ENCODE results near the gene OR2V2. TPM values are rescaled to one million over a fixed set of nuclear protein-coding genes. Genes with fewer than 3 reads are reported as not detected.
A peak's percentile ranks its signal among the peaks of the same experiment; 100 is the strongest.
"Not testable (repeated sequence)": the region's sequence is repeated elsewhere in the genome, so short reads cannot be mapped to it uniquely, and the experiment has no call there.

The OR2V2 gene
- total RNA-seq, 1 donor from 2014 or later: not detected

GRCh38 chr5:181101930-181102674, 45.3 kb upstream of the OR2V2 start:
- Mint-ChIP-seq H3K27me3 (peaks cover 32% of the 10 kb centered on the region), H3K4me1 (peaks cover 26% of the 10 kb centered on the region)
- POLR2A ChIA-PET; H3K36me3 Mint-ChIP-seq (ENCODE audit: low read depth); CTCF ChIA-PET; ATAC-seq (ENCODE audit: low read depth); DNase-seq; H3K4me3 Mint-ChIP-seq; H3K9me3 Mint-ChIP-seq; intact Hi-C loops (cut with micrococcal nuclease); H3K27ac Mint-ChIP-seq: not testable (repeated sequence)

- CTCF ChIA-PET; H3K36me3 Mint-ChIP-seq (ENCODE audit: low read depth); POLR2A ChIA-PET; intact Hi-C loops (cut with micrococcal nuclease); ATAC-seq (ENCODE audit: low read depth); H3K9me3 Mint-ChIP-seq; DNase-seq: not testable (repeated sequence)
- H3K4me1 Mint-ChIP-seq: peaks cover 22% of the 10 kb centered on the region
- H3K4me3 Mint-ChIP-seq: peak overlapping the region; percentile 72
- peaks cover 45% of the 10 kb centered on the region for H3K27me3 Mint-ChIP-seq
- peak overlapping the region; percentile 19 for H3K27ac Mint-ChIP-seq
These were observed 43.2 kb upstream of the OR2V2 start for GRCh38 chr5:181104259-181104568.

- CTCF ChIA-PET; H3K9me3 Mint-ChIP-seq; H3K36me3 Mint-ChIP-seq (ENCODE audit: low read depth); POLR2A ChIA-PET; H3K27ac Mint-ChIP-seq; intact Hi-C loops (cut with micrococcal nuclease); DNase-seq; ATAC-seq (ENCODE audit: low read depth): not testable (repeated sequence)
- H3K4me1 Mint-ChIP-seq: peaks cover 18% of the 10 kb centered on the region
- H3K27me3 Mint-ChIP-seq: peaks cover 45% of the 10 kb centered on the region
- H3K4me3 Mint-ChIP-seq: peak overlapping the region; percentile 72
These were observed 42.6 kb upstream of the OR2V2 start for GRCh38 chr5:181104606-181105390.

- Mint-ChIP-seq H3K27ac (no peak overlapping the region), H3K36me3 (ENCODE audit: low read depth) (no peaks in the 10 kb centered on the region), H3K4me3 (peak overlapping the region; percentile 11), H3K9me3 (no peaks in the 10 kb centered on the region), H3K27me3 (peaks cover 46% of the 10 kb centered on the region), H3K4me1 (peaks cover 15% of the 10 kb centered on the region)
- intact Hi-C loops (cut with micrococcal nuclease): no loop called here
- DNase-seq (no peak), ATAC-seq (ENCODE audit: low read depth) (no peak)
- ChIA-PET CTCF (no interaction called here), POLR2A (interaction anchor here (0.6 kb wide), 1 partner anchor 65 kb away, joined by 4 read pairs; no protein-coding TSS in a partner anchor)
- TF ChIP-seq CTCF (IDR thresholded peaks at IDR 0.05): no peak
These were observed 41.9 kb upstream of the OR2V2 start for GRCh38 chr5:181105391-181106025.

GRCh38 chr5:181107699-181108098, 39.7 kb upstream of the OR2V2 start:
- H3K36me3 Mint-ChIP-seq (ENCODE audit: low read depth): no peaks in the 10 kb centered on the region
- ChIA-PET POLR2A (no interaction called here), CTCF (no interaction called here)
- TF ChIP-seq CTCF (IDR thresholded peaks at IDR 0.05): no peak
- H3K27me3 Mint-ChIP-seq: peaks cover 63% of the 10 kb centered on the region
- intact Hi-C loops (cut with micrococcal nuclease): no loop called here
- ATAC-seq (ENCODE audit: low read depth) (no peak), DNase-seq (no peak)
- no peak overlapping the region for H3K4me3 Mint-ChIP-seq
- peaks cover 15% of the 10 kb centered on the region for H3K4me1 Mint-ChIP-seq
- no peaks in the 10 kb centered on the region for H3K9me3 Mint-ChIP-seq
- H3K27ac Mint-ChIP-seq: no peak overlapping the region

- H3K4me1 Mint-ChIP-seq: peaks cover 15% of the 10 kb centered on the region
- no peak for ATAC-seq (ENCODE audit: low read depth)
These were observed 38.7 kb upstream of the OR2V2 start for GRCh38 chr5:181108578-181109165.

More at GRCh38 chr5:181108578-181109165, 38.7 kb upstream of the OR2V2 start:
- no peak overlapping the region for H3K27ac Mint-ChIP-seq
- H3K9me3 Mint-ChIP-seq: no peaks in the 10 kb centered on the region
- no peak for DNase-seq
- POLR2A ChIA-PET: no interaction called here
- intact Hi-C loops (cut with micrococcal nuclease): no loop called here
- H3K27me3 Mint-ChIP-seq: peaks cover 65% of the 10 kb centered on the region
- CTCF ChIA-PET: no interaction called here
- TF ChIP-seq CTCF (IDR thresholded peaks at IDR 0.05): no peak
- H3K4me3 Mint-ChIP-seq: no peak overlapping the region
- H3K36me3 Mint-ChIP-seq (ENCODE audit: low read depth): no peaks in the 10 kb centered on the region
